HFFc6 (cell line): ENCODE data around the gene NFILZ. TPM values are rescaled to one million over a fixed set of nuclear protein-coding genes. Genes with fewer than 3 reads are reported as not detected.

ENCODE experiments used
- DNase-seq: peaks from one replicate; pipeline ENCODE4 v3.0.0-alpha.2; 2018
- H3K27ac Mint-ChIP-seq: 2 replicates; pipeline ENCODE4 v1.8.0; 2020; ENCODE audit warnings: mild to moderate bottlenecking, mixed read lengths
- H3K27me3 Mint-ChIP-seq: 2 replicates; pipeline ENCODE4 v1.8.0; 2021; ENCODE audit warnings: mild to moderate bottlenecking, moderate library complexity, mixed read lengths; ENCODE audit not compliant: insufficient read depth
- H3K36me3 Mint-ChIP-seq: 2 replicates; pipeline ENCODE4 v1.8.0; 2021; ENCODE audit warnings: low read depth, mixed read lengths
- H3K4me1 Mint-ChIP-seq: 2 replicates; pipeline ENCODE4 v1.8.0; 2020; ENCODE audit warnings: low read depth, mixed read lengths
- H3K4me3 Mint-ChIP-seq: 2 replicates; pipeline ENCODE4 v1.8.0; 2020; ENCODE audit warnings: mild to moderate bottlenecking, moderate library complexity, mixed read lengths
- H3K9me3 Mint-ChIP-seq: 2 replicates; pipeline ENCODE4 v1.8.0; 2020; ENCODE audit warnings: mild to moderate bottlenecking, mixed read lengths
- total RNA-seq, 6 experiments: library from RNA; stranded (reverse); fragmentation: NEBNext Ultra II Directional; extraction: Animal tissue kit (Norgen Biotek cat#: 25700); gene quantifications; 2 replicates in 1 of 6; 3 replicates in 5 of 6; pipeline ENCODE4 v1.2.3, GENCODE V29; 2021
- TF ChIP-seq, protein P1 (sequence below): fragments of 200-600 bp; sonication (generic); IDR thresholded peaks from 2 replicates; pipeline ENCODE4 v1.5.0; 2021; ENCODE audit warnings: antibody characterized with exemption, mild to moderate bottlenecking

The NFILZ gene
- total RNA-seq, 6 experiments from 2014 or later: not detected

GRCh38 chr19:8589177-8589714 is 41.2 kb upstream of the NFILZ start:
- H3K27me3 Mint-ChIP-seq: peaks cover 5% of the 10 kb centered on the region
- peaks cover 8% of the 10 kb centered on the region for H3K4me1 Mint-ChIP-seq
- TF ChIP-seq, protein P1, sequence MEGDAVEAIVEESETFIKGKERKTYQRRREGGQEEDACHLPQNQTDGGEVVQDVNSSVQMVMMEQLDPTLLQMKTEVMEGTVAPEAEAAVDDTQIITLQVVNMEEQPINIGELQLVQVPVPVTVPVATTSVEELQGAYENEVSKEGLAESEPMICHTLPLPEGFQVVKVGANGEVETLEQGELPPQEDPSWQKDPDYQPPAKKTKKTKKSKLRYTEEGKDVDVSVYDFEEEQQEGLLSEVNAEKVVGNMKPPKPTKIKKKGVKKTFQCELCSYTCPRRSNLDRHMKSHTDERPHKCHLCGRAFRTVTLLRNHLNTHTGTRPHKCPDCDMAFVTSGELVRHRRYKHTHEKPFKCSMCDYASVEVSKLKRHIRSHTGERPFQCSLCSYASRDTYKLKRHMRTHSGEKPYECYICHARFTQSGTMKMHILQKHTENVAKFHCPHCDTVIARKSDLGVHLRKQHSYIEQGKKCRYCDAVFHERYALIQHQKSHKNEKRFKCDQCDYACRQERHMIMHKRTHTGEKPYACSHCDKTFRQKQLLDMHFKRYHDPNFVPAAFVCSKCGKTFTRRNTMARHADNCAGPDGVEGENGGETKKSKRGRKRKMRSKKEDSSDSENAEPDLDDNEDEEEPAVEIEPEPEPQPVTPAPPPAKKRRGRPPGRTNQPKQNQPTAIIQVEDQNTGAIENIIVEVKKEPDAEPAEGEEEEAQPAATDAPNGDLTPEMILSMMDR: no peak
- no peak overlapping the region for H3K27ac Mint-ChIP-seq
- H3K36me3 Mint-ChIP-seq: peaks cover 13% of the 10 kb centered on the region
- no peak overlapping the region for H3K4me3 Mint-ChIP-seq
- peaks cover 6% of the 10 kb centered on the region; the same call in 1 of the 2 replicates for H3K9me3 Mint-ChIP-seq
- no peak for DNase-seq

DNA sequence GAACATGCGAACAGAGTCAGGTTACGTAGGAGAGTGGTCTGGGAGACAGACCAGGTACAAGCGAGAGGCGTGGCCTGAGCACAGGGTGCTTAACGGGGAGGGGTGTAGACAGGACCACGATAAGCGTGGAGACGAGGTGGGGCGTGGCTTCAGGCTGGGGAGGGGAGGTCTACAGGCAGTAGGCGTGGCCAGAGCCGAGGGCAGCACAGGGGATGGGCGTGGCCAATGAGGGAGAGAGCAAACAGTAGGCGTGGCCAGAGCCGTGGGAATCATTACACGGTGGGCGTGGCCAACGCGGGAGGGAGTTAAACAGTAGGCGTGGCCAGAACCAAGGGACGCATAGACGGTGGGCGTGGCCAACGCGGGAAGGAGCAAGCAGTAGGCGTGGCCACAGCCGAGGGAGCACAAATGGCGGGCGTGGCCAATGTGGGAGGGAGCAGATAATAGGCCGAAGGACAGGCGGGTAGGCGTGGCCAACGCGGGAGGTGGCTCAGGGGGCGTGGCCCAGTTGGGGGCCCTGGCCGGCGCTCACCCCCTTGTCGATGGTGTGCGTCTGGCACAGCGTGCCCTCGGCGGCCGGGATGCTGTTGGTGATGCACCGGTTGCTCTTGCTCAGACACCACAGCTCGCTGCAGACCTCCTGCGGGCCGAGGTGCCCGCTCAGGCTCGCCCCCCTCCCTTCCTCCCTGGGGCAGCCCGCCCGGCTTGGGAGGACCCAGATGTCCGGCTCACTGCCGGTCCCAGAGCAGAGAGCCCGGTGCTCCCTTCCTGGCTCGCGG is 38.0 kb upstream of the NFILZ start:
- Mint-ChIP-seq H3K9me3 (peaks cover 6% of the 10 kb centered on the region; the same call in 1 of the 2 replicates), H3K27me3 (peaks cover 10% of the 10 kb centered on the region), H3K4me3 (peak overlapping the region; percentile 36), H3K27ac (no peak overlapping the region), H3K36me3 (peaks cover 13% of the 10 kb centered on the region), H3K4me1 (peaks cover 8% of the 10 kb centered on the region)
- TF ChIP-seq, protein P1: no peak
- peak; percentile 54 for DNase-seq

DNA sequence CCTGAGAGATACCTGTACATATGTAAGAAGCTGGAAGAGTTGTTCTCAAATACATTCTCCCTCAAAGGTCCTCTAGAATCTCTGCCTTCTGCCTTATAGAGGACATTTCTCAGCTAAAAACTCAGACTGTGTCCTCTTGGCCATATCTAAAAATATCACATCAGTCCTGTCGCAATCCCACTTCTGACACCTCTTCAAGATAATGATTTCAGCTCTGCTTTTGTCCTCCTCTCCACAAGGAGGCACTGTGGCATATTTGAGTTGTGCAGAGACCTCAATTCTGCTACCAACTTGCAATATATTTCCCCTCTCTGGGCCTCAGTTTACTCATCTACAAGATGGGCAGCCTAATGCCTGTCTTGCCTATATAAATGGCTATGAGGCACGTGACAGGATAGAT is 36.5 kb upstream of the NFILZ start:
- no peak for DNase-seq
- peaks cover 6% of the 10 kb centered on the region; the same call in 1 of the 2 replicates for H3K9me3 Mint-ChIP-seq
- peaks cover 13% of the 10 kb centered on the region for H3K36me3 Mint-ChIP-seq
- peaks cover 8% of the 10 kb centered on the region for H3K4me1 Mint-ChIP-seq
- H3K27me3 Mint-ChIP-seq: peaks cover 12% of the 10 kb centered on the region
- H3K4me3 Mint-ChIP-seq: no peak overlapping the region
- TF ChIP-seq, protein P1: peak; percentile 60; the same call in 1 of the 2 replicates
- no peak overlapping the region for H3K27ac Mint-ChIP-seq

DNA sequence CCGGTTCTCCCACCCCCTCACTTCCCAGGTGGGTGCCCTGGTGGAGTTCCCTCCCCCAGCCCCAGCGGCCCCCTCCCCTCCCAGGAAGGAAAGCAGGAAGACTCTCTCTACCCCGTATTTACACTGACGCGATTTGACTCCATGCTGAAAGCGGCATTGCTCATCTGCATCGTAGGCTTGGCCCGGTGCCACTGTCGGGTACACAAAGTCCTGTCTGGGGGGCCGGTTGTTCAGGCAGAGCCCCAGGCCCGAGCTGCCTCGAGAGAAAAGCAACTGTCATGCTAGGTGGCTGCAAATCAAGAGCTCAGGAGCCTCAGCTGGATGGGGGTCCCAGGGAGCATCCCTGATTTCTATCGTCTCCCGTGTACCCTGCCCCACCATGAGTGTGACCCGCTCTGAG is 34.8 kb upstream of the NFILZ start:
- Mint-ChIP-seq H3K27me3 (peaks cover 12% of the 10 kb centered on the region), H3K4me1 (peaks cover 8% of the 10 kb centered on the region), H3K36me3 (peaks cover 13% of the 10 kb centered on the region), H3K9me3 (peaks cover 6% of the 10 kb centered on the region; the same call in 1 of the 2 replicates), H3K27ac (no peak overlapping the region), H3K4me3 (no peak overlapping the region)
- TF ChIP-seq, protein P1: no peak
- DNase-seq: no peak

- Mint-ChIP-seq H3K4me3 (no peak overlapping the region), H3K9me3 (peaks cover 6% of the 10 kb centered on the region; the same call in 1 of the 2 replicates), H3K36me3 (peaks cover 13% of the 10 kb centered on the region), H3K27ac (no peak overlapping the region), H3K4me1 (peaks cover 8% of the 10 kb centered on the region), H3K27me3 (peaks cover 10% of the 10 kb centered on the region)
- TF ChIP-seq, protein P1: no peak
- DNase-seq: no peak
Observed at GRCh38 chr19:8596168-8596567, 34.3 kb upstream of the NFILZ start.
